GM23338 (cell line): ENCODE results near the gene STOX2. TPM values are rescaled to one million over a fixed set of nuclear protein-coding genes. Genes with fewer than 3 reads are reported as not detected.
A peak's percentile ranks its signal among the peaks of the same experiment; 100 is the strongest.

Experiments used
- ATAC-seq: fragments of 200-7000 bp; cut with Tn5 transposase; 3 replicates; pipeline ENCODE4 v1.9.1; 2020
- DNase-seq: peaks from one replicate; pipeline ENCODE4 v3.0.0-alpha.2; 2015; ENCODE audit warnings: low spot score
- H2AFZ ChIP-seq: fragments of 200-600 bp; sonication (generic); 2 replicates; pipeline ENCODE4 v1.8.0; 2016; ENCODE audit warnings: antibody characterized with exemption, mild to moderate bottlenecking, moderate library complexity
- H3F3A ChIP-seq: fragments of 200-600 bp; sonication (generic); replicated peaks from 2 replicates; pipeline ENCODE4 v1.8.0; 2017; ENCODE audit warnings: antibody characterized with exemption, mixed run types, low read depth
- H3K27ac ChIP-seq: fragments of 200-600 bp; sonication (generic); 2 replicates; pipeline ENCODE4 v1.6.1; 2016; ENCODE audit warnings: low read depth
- H3K27me3 ChIP-seq: fragments of 200-600 bp; sonication (generic); 2 replicates; pipeline ENCODE4 v1.8.0; 2016; ENCODE audit warnings: mild to moderate bottlenecking, mixed run types, moderate library complexity; ENCODE audit not compliant: insufficient read depth
- H3K36me3 ChIP-seq: fragments of 200-600 bp; sonication (generic); 2 replicates; pipeline ENCODE4 v1.8.0; 2016; ENCODE audit warnings: mild to moderate bottlenecking; ENCODE audit not compliant: insufficient read depth
- H3K4me1 ChIP-seq: fragments of 200-600 bp; sonication (generic); 2 replicates; pipeline ENCODE4 v1.8.0; 2016; ENCODE audit warnings: mild to moderate bottlenecking, moderate library complexity; ENCODE audit not compliant: insufficient read depth
- H3K4me2 ChIP-seq: fragments of 200-600 bp; sonication (generic); 2 replicates; pipeline ENCODE4 v1.7.1; 2017; ENCODE audit warnings: mixed run types
- H3K4me3 ChIP-seq: fragments of 200-600 bp; sonication (generic); 2 replicates; pipeline ENCODE4 v1.6.1; 2016; ENCODE audit warnings: mixed run types
- H3K79me2 ChIP-seq: fragments of 200-600 bp; sonication (generic); replicated peaks from 2 replicates; pipeline ENCODE4 v1.8.0; 2017; ENCODE audit warnings: mild to moderate bottlenecking; ENCODE audit not compliant: insufficient read depth
- H3K9me2 ChIP-seq: fragments of 200-600 bp; sonication (generic); 2 replicates; pipeline ENCODE4 v1.8.0; 2017; ENCODE audit not compliant: insufficient read depth
- H4K20me1 ChIP-seq: fragments of 200-600 bp; sonication (generic); replicated peaks from 2 replicates; pipeline ENCODE4 v1.8.0; 2017; ENCODE audit warnings: mild to moderate bottlenecking; ENCODE audit not compliant: insufficient read depth
- H3K27ac Mint-ChIP-seq: 2 replicates; pipeline ENCODE4 v1.8.0; 2020; ENCODE audit warnings: inconsistent platforms, mild to moderate bottlenecking, moderate library complexity, mixed read lengths
- H3K27me3 Mint-ChIP-seq: 3 replicates; pipeline ENCODE4 v1.8.0; 2022; ENCODE audit warnings: low read depth, mild to moderate bottlenecking, moderate library complexity, mixed read lengths, inconsistent platforms; ENCODE audit not compliant: insufficient read depth, poor library complexity
- H3K36me3 Mint-ChIP-seq: 3 replicates; pipeline ENCODE4 v1.8.0; 2021; ENCODE audit warnings: low read depth, mild to moderate bottlenecking, inconsistent platforms, moderate library complexity, mixed read lengths
- H3K4me1 Mint-ChIP-seq: 3 replicates; pipeline ENCODE4 v1.8.0; 2020; ENCODE audit warnings: mild to moderate bottlenecking, inconsistent platforms, mixed read lengths
- H3K4me3 Mint-ChIP-seq: 3 replicates; pipeline ENCODE4 v1.8.0; 2021; ENCODE audit warnings: moderate library complexity, mild to moderate bottlenecking, inconsistent platforms, mixed read lengths
- H3K9me3 Mint-ChIP-seq: 3 replicates; pipeline ENCODE4 v1.8.0; 2020; ENCODE audit warnings: moderate library complexity, mild to moderate bottlenecking, inconsistent platforms, mixed read lengths
- CREB1 ChIP-seq: fragments of 250-450 bp; sonication (Bioruptor Pico); IDR thresholded peaks from 2 replicates; pipeline ENCODE4 v1.5.0; 2020; ENCODE audit warnings: low read depth, mild to moderate bottlenecking, moderate library complexity
- EZH2 ChIP-seq: fragments of 200-600 bp; sonication (generic); IDR thresholded peaks from one replicate; pipeline ENCODE4 v1.8.0; 2017; ENCODE audit warnings: antibody characterized with exemption, mild to moderate bottlenecking, low read depth; ENCODE audit not compliant: unreplicated experiment
- EZH2phosphoT487 ChIP-seq: fragments of 200-600 bp; sonication (generic); IDR thresholded peaks from one replicate; pipeline ENCODE4 v1.8.1; 2018; ENCODE audit warnings: antibody characterized with exemption; ENCODE audit not compliant: unreplicated experiment
- JUNB ChIP-seq: IDR thresholded peaks from one replicate; pipeline ENCODE4 v1.6.1; 2016; ENCODE audit warnings: antibody characterized with exemption; ENCODE audit not compliant: unreplicated experiment
- STAT1 ChIP-seq: IDR thresholded peaks from one replicate; pipeline ENCODE4 v1.6.1; 2016; ENCODE audit warnings: antibody characterized with exemption; ENCODE audit not compliant: unreplicated experiment
- ZNF114 ChIP-seq: fragments of 250-450 bp; sonication (Bioruptor Pico); IDR thresholded peaks from 2 replicates; pipeline ENCODE4 v1.5.0; 2020; ENCODE audit warnings: mild to moderate bottlenecking, moderate library complexity
- ZNF331 ChIP-seq: fragments of 250-450 bp; sonication (Bioruptor Pico); IDR thresholded peaks from 2 replicates; pipeline ENCODE4 v1.5.0; 2020; ENCODE audit warnings: low read depth, mild to moderate bottlenecking, moderate library complexity
- polyA plus RNA-seq: library from polyadenylated mRNA; unstranded; fragments of >200 nt; fragmentation: Nextera tagmentation; extraction: Ambion mirVana; gene quantifications from 2 replicates; pipeline ENCODE4 v1.2.1, GENCODE V29; 2016
- total RNA-seq: library from RNA; depleted of rRNA; stranded (reverse); fragments of >200 nt; shearing (Covaris generic); gene quantifications from 2 replicates; pipeline ENCODE4 v1.2.3, GENCODE V29; 2014
- TF ChIP-seq, protein P1 (sequence below): fragments of 250-450 bp; sonication (Bioruptor Pico); IDR thresholded peaks from 2 replicates; pipeline ENCODE4 v1.5.0; 2020; ENCODE audit warnings: mild to moderate bottlenecking, moderate library complexity
- TF ChIP-seq, protein P2 (sequence below), 2 experiments: fragments of 200-600 bp in 1 of 2; sonication (generic) in 1 of 2; conservative IDR thresholded peaks; 2 replicates each; pipeline versions ENCODE4 v1.5.1 to v1.6.1; 2016 to 2017; ENCODE audit warnings: antibody characterized with exemption in 2 of 2, low read depth in 2 of 2, mild to moderate bottlenecking in 2 of 2, moderate library complexity in 1 of 2
- TF ChIP-seq, protein P3 (sequence below): IDR thresholded peaks from one replicate; pipeline ENCODE4 v1.6.1; 2018; ENCODE audit warnings: antibody characterized with exemption; ENCODE audit not compliant: unreplicated experiment

The STOX2 gene
- total and polyA plus RNA-seq, 2 experiments from 2014 or later, result 19.8 to 20.6 TPM

DNA sequence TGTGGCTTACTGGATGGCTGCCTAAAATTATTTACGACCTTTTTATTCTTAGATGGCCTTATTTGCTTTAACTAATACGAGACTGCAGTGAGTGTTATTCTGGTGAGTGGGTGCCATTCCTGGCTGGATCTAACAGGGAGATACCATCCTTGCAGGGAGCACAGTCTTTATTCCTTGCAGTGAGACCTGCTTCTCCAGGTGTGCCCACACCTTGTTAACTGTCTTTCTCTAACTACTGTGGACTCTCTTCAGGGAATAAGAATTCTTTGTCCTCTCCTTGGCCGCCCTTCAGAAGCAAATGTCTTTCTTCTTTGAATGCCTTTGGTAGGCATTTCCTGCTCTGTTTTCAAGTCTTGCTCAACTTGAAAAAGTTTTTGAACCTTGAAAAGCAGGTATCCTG lies 34.1 kb upstream of the STOX2 start (continued):
- TF ChIP-seq, protein P1, sequence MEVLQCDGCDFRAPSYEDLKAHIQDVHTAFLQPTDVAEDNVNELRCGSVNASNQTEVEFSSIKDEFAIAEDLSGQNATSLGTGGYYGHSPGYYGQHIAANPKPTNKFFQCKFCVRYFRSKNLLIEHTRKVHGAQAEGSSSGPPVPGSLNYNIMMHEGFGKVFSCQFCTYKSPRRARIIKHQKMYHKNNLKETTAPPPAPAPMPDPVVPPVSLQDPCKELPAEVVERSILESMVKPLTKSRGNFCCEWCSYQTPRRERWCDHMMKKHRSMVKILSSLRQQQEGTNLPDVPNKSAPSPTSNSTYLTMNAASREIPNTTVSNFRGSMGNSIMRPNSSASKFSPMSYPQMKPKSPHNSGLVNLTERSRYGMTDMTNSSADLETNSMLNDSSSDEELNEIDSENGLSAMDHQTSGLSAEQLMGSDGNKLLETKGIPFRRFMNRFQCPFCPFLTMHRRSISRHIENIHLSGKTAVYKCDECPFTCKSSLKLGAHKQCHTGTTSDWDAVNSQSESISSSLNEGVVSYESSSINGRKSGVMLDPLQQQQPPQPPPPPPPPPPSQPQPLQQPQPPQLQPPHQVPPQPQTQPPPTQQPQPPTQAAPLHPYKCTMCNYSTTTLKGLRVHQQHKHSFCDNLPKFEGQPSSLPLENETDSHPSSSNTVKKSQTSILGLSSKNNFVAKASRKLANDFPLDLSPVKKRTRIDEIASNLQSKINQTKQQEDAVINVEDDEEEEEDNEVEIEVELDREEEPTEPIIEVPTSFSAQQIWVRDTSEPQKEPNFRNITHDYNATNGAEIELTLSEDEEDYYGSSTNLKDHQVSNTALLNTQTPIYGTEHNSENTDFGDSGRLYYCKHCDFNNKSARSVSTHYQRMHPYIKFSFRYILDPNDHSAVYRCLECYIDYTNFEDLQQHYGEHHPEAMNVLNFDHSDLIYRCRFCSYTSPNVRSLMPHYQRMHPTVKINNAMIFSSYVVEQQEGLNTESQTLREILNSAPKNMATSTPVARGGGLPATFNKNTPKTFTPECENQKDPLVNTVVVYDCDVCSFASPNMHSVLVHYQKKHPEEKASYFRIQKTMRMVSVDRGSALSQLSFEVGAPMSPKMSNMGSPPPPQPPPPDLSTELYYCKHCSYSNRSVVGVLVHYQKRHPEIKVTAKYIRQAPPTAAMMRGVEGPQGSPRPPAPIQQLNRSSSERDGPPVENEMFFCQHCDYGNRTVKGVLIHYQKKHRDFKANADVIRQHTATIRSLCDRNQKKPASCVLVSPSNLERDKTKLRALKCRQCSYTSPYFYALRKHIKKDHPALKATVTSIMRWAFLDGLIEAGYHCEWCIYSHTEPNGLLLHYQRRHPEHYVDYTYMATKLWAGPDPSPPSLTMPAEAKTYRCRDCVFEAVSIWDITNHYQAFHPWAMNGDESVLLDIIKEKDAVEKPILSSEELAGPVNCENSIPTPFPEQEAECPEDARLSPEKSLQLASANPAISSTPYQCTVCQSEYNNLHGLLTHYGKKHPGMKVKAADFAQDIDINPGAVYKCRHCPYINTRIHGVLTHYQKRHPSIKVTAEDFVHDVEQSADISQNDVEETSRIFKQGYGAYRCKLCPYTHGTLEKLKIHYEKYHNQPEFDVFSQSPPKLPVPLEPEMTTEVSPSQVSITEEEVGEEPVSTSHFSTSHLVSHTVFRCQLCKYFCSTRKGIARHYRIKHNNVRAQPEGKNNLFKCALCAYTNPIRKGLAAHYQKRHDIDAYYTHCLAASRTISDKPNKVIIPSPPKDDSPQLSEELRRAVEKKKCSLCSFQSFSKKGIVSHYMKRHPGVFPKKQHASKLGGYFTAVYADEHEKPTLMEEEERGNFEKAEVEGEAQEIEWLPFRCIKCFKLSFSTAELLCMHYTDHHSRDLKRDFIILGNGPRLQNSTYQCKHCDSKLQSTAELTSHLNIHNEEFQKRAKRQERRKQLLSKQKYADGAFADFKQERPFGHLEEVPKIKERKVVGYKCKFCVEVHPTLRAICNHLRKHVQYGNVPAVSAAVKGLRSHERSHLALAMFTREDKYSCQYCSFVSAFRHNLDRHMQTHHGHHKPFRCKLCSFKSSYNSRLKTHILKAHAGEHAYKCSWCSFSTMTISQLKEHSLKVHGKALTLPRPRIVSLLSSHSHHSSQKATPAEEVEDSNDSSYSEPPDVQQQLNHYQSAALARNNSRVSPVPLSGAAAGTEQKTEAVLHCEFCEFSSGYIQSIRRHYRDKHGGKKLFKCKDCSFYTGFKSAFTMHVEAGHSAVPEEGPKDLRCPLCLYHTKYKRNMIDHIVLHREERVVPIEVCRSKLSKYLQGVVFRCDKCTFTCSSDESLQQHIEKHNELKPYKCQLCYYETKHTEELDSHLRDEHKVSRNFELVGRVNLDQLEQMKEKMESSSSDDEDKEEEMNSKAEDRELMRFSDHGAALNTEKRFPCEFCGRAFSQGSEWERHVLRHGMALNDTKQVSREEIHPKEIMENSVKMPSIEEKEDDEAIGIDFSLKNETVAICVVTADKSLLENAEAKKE (CRISPR knock-in tag), result no peak
- TF ChIP-seq ZNF114 (CRISPR knock-in tag), result no peak
- TF ChIP-seq JUNB, result no peak
- TF ChIP-seq, protein P2, sequence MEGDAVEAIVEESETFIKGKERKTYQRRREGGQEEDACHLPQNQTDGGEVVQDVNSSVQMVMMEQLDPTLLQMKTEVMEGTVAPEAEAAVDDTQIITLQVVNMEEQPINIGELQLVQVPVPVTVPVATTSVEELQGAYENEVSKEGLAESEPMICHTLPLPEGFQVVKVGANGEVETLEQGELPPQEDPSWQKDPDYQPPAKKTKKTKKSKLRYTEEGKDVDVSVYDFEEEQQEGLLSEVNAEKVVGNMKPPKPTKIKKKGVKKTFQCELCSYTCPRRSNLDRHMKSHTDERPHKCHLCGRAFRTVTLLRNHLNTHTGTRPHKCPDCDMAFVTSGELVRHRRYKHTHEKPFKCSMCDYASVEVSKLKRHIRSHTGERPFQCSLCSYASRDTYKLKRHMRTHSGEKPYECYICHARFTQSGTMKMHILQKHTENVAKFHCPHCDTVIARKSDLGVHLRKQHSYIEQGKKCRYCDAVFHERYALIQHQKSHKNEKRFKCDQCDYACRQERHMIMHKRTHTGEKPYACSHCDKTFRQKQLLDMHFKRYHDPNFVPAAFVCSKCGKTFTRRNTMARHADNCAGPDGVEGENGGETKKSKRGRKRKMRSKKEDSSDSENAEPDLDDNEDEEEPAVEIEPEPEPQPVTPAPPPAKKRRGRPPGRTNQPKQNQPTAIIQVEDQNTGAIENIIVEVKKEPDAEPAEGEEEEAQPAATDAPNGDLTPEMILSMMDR (conservative IDR thresholded peaks at IDR 0.05; ENCODE audit: low read depth in 2 of 2), result no peak

DNA sequence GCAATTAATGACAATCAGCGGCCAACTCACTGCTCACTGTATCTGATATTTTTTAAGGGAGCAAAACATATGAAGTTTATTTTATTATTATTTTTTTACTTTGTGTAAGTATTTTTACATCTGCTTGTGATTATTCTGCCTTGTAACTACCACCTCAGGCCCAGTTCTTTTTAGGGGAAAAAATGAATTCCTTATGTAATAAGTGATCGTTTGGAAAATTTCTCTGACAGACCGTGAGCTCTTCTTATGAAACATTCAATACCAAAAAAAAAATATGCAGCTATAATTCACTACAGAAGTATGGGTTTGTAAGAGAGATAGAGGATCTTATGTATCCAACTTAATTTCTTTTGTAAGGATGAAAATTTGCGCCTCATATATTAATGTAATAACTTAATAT lies 33.5 kb upstream of the STOX2 start:
- Histone ChIP-seq H3K4me3 (no peak overlapping the region), H3K27me3 (no peaks in the 10 kb centered on the region), H3K4me1 (peaks cover 14% of the 10 kb centered on the region; the same call in 1 of the 2 replicates), H3K79me2 (no peaks in the 10 kb centered on the region), H3F3A (no peaks in the 10 kb centered on the region), H4K20me1 (no peaks in the 10 kb centered on the region), H2AFZ (no peak overlapping the region), H3K4me2 (0 out of 2 replicates have a peak overlapping the region, but pooled peaks have one; percentile 41), H3K36me3 (no peaks in the 10 kb centered on the region), H3K27ac (0 out of 2 replicates have a peak overlapping the region, but pooled peaks have one; percentile 53), H3K9me2 (no peaks in the 10 kb centered on the region; the same call in 1 of the 2 replicates)
- Mint-ChIP-seq H3K9me3 (no peaks in the 10 kb centered on the region), H3K4me3 (no peak overlapping the region), H3K36me3 (no peaks in the 10 kb centered on the region), H3K27ac (no peak overlapping the region), H3K27me3 (no peaks in the 10 kb centered on the region), H3K4me1 (peaks cover 14% of the 10 kb centered on the region)
- no peak for ATAC-seq
- DNase-seq, result no peak
- TF ChIP-seq EZH2phosphoT487 (no peak), ZNF331 (CRISPR knock-in tag) (no peak), EZH2 (no peak), JUNB (no peak), CREB1 (CRISPR knock-in tag) (no peak), STAT1 (no peak), ZNF114 (CRISPR knock-in tag) (no peak)
- TF ChIP-seq, protein P3, sequence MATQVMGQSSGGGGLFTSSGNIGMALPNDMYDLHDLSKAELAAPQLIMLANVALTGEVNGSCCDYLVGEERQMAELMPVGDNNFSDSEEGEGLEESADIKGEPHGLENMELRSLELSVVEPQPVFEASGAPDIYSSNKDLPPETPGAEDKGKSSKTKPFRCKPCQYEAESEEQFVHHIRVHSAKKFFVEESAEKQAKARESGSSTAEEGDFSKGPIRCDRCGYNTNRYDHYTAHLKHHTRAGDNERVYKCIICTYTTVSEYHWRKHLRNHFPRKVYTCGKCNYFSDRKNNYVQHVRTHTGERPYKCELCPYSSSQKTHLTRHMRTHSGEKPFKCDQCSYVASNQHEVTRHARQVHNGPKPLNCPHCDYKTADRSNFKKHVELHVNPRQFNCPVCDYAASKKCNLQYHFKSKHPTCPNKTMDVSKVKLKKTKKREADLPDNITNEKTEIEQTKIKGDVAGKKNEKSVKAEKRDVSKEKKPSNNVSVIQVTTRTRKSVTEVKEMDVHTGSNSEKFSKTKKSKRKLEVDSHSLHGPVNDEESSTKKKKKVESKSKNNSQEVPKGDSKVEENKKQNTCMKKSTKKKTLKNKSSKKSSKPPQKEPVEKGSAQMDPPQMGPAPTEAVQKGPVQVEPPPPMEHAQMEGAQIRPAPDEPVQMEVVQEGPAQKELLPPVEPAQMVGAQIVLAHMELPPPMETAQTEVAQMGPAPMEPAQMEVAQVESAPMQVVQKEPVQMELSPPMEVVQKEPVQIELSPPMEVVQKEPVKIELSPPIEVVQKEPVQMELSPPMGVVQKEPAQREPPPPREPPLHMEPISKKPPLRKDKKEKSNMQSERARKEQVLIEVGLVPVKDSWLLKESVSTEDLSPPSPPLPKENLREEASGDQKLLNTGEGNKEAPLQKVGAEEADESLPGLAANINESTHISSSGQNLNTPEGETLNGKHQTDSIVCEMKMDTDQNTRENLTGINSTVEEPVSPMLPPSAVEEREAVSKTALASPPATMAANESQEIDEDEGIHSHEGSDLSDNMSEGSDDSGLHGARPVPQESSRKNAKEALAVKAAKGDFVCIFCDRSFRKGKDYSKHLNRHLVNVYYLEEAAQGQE, result no peak
- TF ChIP-seq, protein P2 (conservative IDR thresholded peaks at IDR 0.05; ENCODE audit: low read depth in 2 of 2), result no peak
